Lower lobe of right lung (tissue), 2 donors: Measurements from ENCODE around the gene CCDC39. TPM values are rescaled to one million over a fixed set of nuclear protein-coding genes. Genes with fewer than 3 reads are reported as not detected.
A peak's percentile ranks its signal among the peaks of the same experiment; 100 is the strongest.

Experiments used
- ATAC-seq, 2 donors: fragments of 200-7000 bp; cut with Tn5 transposase; one replicate each; pipeline ENCODE4 v1.9.1; 2020 to 2022; ENCODE audit warnings: mild to moderate bottlenecking in 2 of 2, moderate library complexity in 2 of 2
- DNase-seq: peaks from one replicate; pipeline ENCODE4 v3.0.0-alpha.2; 2020
- H3K27ac ChIP-seq: fragments of 200-600 bp; one replicate; pipeline ENCODE4 v1.8.0; 2022
- H3K27me3 ChIP-seq: fragments of 200-600 bp; one replicate; pipeline ENCODE4 v1.8.0; 2022; ENCODE audit warnings: low read depth
- H3K36me3 ChIP-seq: fragments of 200-600 bp; one replicate; pipeline ENCODE4 v1.8.0; 2022; ENCODE audit warnings: mild to moderate bottlenecking
- H3K4me1 ChIP-seq: fragments of 200-600 bp; one replicate; pipeline ENCODE4 v1.8.0; 2022
- H3K4me3 ChIP-seq: fragments of 200-600 bp; one replicate; pipeline ENCODE4 v1.8.0; 2022; ENCODE audit warnings: mild to moderate bottlenecking
- H3K9me3 ChIP-seq: fragments of 200-600 bp; one replicate; pipeline ENCODE4 v1.8.0; 2022
- intact Hi-C: fragments of 100-400 bp; cut with DNase I; formaldehyde crosslinking; loops from one replicate; pipeline ENCODE4 v1.11.0; 2022
- total RNA-seq: library from RNA; stranded (reverse); fragmentation: NEBNext Ultra II Directional; extraction: Animal tissue kit (Norgen Biotek cat#: 25700); gene quantifications from one replicate; pipeline ENCODE4 v1.2.1, GENCODE V29; 2021
- TF ChIP-seq, protein P1 (sequence below): fragments of 200-600 bp; IDR thresholded peaks from one replicate; pipeline ENCODE4 v1.8.0; 2022; ENCODE audit warnings: antibody characterized with exemption, mild to moderate bottlenecking
- donor health status: DM: no; HTN: yes; CAD: no; lungs with severe emphysema.

Gene CCDC39
- total RNA-seq, 1 donor from 2014 or later = 2.2 TPM

DNA sequence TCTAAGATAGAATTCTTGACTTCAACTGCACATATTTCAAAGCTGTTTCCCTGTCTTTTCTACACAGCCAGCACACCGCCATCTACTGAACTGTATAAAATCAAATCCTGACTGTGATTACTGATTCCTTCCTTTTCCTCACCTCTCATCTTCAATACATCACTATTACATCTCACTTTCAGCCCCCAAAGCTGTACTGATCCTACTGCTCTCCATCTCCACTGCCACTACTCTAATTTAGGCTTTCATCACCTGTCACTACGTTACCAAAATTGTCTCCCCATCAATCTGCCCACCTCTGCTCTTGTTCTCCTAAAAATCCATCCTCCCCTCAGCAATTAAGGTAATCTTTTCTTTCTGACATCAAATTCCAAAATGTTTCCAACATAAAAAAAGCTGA, 4.5 kb upstream of the CCDC39 start:
- Histone ChIP-seq H3K27ac (no peak overlapping the region), H3K36me3 (no peaks in the 10 kb centered on the region), H3K4me1 (peaks cover 6% of the 10 kb centered on the region), H3K4me3 (no peak overlapping the region), H3K9me3 (no peaks in the 10 kb centered on the region), H3K27me3 (peaks cover 15% of the 10 kb centered on the region)
- intact Hi-C loops = no loop called here
- TF ChIP-seq, protein P1, sequence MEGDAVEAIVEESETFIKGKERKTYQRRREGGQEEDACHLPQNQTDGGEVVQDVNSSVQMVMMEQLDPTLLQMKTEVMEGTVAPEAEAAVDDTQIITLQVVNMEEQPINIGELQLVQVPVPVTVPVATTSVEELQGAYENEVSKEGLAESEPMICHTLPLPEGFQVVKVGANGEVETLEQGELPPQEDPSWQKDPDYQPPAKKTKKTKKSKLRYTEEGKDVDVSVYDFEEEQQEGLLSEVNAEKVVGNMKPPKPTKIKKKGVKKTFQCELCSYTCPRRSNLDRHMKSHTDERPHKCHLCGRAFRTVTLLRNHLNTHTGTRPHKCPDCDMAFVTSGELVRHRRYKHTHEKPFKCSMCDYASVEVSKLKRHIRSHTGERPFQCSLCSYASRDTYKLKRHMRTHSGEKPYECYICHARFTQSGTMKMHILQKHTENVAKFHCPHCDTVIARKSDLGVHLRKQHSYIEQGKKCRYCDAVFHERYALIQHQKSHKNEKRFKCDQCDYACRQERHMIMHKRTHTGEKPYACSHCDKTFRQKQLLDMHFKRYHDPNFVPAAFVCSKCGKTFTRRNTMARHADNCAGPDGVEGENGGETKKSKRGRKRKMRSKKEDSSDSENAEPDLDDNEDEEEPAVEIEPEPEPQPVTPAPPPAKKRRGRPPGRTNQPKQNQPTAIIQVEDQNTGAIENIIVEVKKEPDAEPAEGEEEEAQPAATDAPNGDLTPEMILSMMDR = no peak
- ATAC-seq = no peak
- DNase-seq = no peak

DNA sequence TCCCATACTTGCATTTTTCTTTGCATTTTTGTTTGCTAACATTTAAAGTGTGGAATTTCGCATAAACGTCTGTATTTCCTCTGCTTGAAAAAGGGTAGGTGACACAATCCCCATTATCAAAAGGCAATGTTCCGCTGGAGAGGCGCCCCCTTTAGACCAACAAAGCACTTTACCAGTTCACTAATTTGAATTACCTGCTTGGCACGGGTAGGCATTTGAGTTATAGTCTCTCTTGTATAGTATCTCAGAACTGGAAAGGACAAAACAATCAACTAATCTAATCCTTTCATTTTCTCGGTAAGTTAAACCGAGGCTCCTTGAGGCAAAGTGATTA, 775 bp upstream of the CCDC39 start:
- no peaks in the 10 kb centered on the region for H3K9me3 ChIP-seq
- peak; percentile 72 to 79 for ATAC-seq
- no peaks in the 10 kb centered on the region for H3K36me3 ChIP-seq
- TF ChIP-seq, protein P1 = peak; percentile 40
- H3K4me1 ChIP-seq = peaks cover 10% of the 10 kb centered on the region
- H3K27me3 ChIP-seq = peaks cover 20% of the 10 kb centered on the region
- peak overlapping the region; percentile 66 for H3K4me3 ChIP-seq
- intact Hi-C loops = no loop called here
- no peak for DNase-seq
- no peak overlapping the region for H3K27ac ChIP-seq

DNA sequence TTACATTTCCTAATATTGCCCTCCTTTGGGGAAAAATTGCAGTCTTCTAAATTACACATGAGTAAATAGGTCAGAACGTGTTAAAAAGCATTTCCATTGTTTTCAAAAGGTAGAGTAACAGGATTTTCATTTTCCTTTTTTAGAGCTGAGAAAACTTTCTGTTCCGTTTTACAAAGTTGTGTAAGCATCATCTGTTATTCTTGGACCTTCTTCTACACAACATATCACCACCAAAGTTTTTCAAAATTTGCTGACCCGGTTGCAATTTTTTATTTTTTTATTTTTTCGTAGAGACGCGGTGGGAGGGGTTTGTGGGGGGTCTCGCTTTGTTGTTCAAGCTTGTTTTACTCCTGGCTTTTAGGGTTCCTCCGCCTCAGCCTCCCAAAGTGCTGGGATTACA, 1.1 kb downstream of the CCDC39 start:
- intact Hi-C loops = no loop called here
- TF ChIP-seq, protein P1 = no peak
- Histone ChIP-seq H3K4me3 (no peak overlapping the region), H3K9me3 (no peaks in the 10 kb centered on the region), H3K36me3 (no peaks in the 10 kb centered on the region), H3K4me1 (peaks cover 10% of the 10 kb centered on the region), H3K27me3 (peaks cover 20% of the 10 kb centered on the region), H3K27ac (no peak overlapping the region)
- ATAC-seq (no peak), DNase-seq (no peak)

DNA sequence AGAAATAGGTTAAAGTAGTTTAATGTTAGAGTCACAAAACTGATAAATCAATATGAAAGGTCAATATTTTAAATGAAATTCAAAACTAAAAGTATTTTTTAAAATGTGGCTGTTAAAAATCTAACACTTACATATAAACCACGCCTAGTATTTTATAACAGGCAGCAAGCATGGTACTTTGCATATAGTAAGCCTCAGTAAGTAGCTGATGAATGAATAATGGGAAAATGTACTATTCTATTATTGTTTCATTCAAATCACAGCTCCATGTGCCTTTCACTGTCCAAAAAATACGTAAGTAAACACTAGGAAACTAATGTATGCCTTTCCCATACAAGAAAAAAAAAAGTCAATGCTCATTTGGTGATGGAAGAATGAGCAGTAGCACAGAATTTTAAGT, 17.8 kb downstream of the CCDC39 start:
- Histone ChIP-seq H3K9me3 (no peaks in the 10 kb centered on the region), H3K27me3 (no peaks in the 10 kb centered on the region), H3K4me1 (no peaks in the 10 kb centered on the region), H3K36me3 (no peaks in the 10 kb centered on the region), H3K4me3 (no peak overlapping the region), H3K27ac (no peak overlapping the region)
- DNase-seq = no peak
- TF ChIP-seq, protein P1 = no peak
- intact Hi-C loops = no loop called here
- no peak for ATAC-seq

DNA sequence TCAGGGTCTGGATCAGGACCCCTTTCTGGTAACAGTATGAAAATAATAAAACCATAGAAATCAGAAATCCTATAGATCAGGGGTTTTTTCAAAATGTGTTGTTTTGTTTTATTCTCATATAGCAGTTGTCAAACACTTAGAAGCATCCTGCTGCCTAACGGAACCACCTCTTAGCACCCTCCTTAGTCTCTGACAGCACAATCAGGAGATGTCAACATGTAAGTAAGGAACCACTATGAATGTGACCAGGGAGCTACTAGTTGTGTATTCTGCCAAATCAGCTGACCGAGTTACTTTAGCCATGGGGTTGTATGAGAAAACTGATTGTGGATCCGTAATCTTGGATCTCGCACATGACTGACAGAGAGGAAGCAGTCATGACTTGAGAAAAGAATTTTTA, 22.2 kb downstream of the CCDC39 start:
- Histone ChIP-seq H3K4me1 (no peaks in the 10 kb centered on the region), H3K27me3 (peaks cover 3% of the 10 kb centered on the region), H3K27ac (no peak overlapping the region), H3K36me3 (no peaks in the 10 kb centered on the region), H3K9me3 (no peaks in the 10 kb centered on the region), H3K4me3 (no peak overlapping the region)
- no peak for ATAC-seq
- TF ChIP-seq, protein P1 = no peak
- no peak for DNase-seq
- intact Hi-C loops = no loop called here

DNA sequence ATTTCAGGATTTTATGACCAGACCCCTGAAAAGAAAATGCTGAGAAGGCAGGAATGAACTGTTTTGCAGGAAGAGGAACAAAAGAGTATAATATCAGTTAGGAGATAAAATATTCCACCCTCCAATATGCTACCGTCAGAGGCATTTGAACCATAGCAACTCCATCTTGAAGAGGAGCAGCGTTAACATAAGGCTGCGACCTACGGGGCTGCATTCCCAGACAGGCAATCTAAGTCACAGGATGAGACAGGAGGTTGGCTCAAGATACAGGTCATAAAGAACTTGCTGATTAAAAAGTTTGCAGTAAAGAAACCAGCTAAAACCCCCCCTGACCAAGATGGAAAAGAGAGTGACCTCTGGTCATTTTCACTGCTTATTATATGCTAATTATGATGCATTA, 22.9 kb downstream of the CCDC39 start:
- Histone ChIP-seq H3K36me3 (no peaks in the 10 kb centered on the region), H3K4me1 (no peaks in the 10 kb centered on the region), H3K27me3 (peaks cover 3% of the 10 kb centered on the region), H3K4me3 (no peak overlapping the region), H3K9me3 (no peaks in the 10 kb centered on the region), H3K27ac (no peak overlapping the region)
- DNase-seq (no peak), ATAC-seq (no peak)
- TF ChIP-seq, protein P1 = no peak
- intact Hi-C loops = no loop called here
